Measurements from ENCODE around the gene TOMM34.

DNA sequence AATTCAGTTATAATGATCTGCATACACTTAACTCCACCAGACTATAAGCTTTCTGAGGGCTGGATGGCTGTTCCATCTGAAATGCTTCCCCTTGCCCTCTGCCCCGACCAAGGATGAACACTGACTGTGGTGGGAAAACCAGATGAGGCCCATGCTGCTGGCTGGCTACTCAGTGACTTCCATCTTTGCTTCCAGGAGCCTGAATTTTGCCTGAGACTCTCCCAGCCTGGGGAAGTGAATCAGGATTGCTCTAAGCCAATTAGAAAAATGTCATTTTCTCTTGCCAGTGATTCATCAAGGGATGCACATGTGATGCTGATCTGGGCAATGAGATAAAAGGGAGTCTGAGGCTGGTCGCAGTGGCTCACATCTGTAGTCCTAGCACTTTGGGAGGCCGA, 1.7 kb upstream of the TOMM34 start:
- TF ChIP-seq, protein P1, sequence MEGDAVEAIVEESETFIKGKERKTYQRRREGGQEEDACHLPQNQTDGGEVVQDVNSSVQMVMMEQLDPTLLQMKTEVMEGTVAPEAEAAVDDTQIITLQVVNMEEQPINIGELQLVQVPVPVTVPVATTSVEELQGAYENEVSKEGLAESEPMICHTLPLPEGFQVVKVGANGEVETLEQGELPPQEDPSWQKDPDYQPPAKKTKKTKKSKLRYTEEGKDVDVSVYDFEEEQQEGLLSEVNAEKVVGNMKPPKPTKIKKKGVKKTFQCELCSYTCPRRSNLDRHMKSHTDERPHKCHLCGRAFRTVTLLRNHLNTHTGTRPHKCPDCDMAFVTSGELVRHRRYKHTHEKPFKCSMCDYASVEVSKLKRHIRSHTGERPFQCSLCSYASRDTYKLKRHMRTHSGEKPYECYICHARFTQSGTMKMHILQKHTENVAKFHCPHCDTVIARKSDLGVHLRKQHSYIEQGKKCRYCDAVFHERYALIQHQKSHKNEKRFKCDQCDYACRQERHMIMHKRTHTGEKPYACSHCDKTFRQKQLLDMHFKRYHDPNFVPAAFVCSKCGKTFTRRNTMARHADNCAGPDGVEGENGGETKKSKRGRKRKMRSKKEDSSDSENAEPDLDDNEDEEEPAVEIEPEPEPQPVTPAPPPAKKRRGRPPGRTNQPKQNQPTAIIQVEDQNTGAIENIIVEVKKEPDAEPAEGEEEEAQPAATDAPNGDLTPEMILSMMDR (IDR thresholded peaks at IDR 0.05) = no peak
- TF ChIP-seq POLR2A (IDR thresholded peaks at IDR 0.05) (no peak), POLR2AphosphoS5 (IDR thresholded peaks at IDR 0.05) (no peak)

Data from prostate gland (tissue), 2 donors.